ENCODE results near the gene CLEC4A. TPM values are rescaled to one million over a fixed set of nuclear protein-coding genes. Genes with fewer than 3 reads are reported as not detected.
"Not testable (repeated sequence)": the region's sequence is repeated elsewhere in the genome, so short reads cannot be mapped to it uniquely, and the experiment has no call there.

CLEC4A gene
- total and polyA plus RNA-seq, 2 of the 8 experiments (the other 6 are each of a cell fraction or from before 2014, with no cell fraction given) = 0.41 to 0.44 TPM

GRCh38 chr12:8172911-8173310 is 49.5 kb downstream of the CLEC4A start:
- CTCF ChIA-PET (ENCODE audit: partially characterized antibody); H3K23ac ChIP-seq (ENCODE audit: insufficient read length): not testable (repeated sequence)

More at GRCh38 chr12:8172911-8173310, 49.5 kb downstream of the CLEC4A start:
- H3K4me2 ChIP-seq (ENCODE audit: insufficient read depth in 1 of 2, low read depth in 2 of 2, low read length in 2 of 2); H3K4me1 ChIP-seq (replicated peaks in 1 of 4; ENCODE audit: control insufficient read depth in 3 of 4, insufficient read depth in 4 of 4, low read length in 3 of 4); H3K27ac ChIP-seq (ENCODE audit: low read depth, low read length); H3K79me2 ChIP-seq (ENCODE audit: control insufficient read depth in 1 of 2, insufficient read depth in 2 of 2, low read length in 2 of 2); H3K4me3 ChIP-seq (ENCODE audit: extremely low read depth in 1 of 4, insufficient read depth in 2 of 4, low read depth in 3 of 4, low read length in 4 of 4); H4K20me1 ChIP-seq (replicated peaks in 1 of 2; ENCODE audit: control insufficient read depth in 1 of 2, insufficient read depth in 2 of 2, low read length in 2 of 2); H3K27me3 ChIP-seq (replicated peaks in 1 of 4; ENCODE audit: control insufficient read depth in 3 of 4, extremely low read depth in 1 of 4, insufficient read depth in 3 of 4, low read length in 3 of 4); H2BK20ac ChIP-seq (ENCODE audit: low read length); H2AFZ ChIP-seq (ENCODE audit: low read length); H3K18ac ChIP-seq (ENCODE audit: extremely low read depth, low read length); H3K56ac ChIP-seq (replicated peaks; ENCODE audit: insufficient read length, low read depth, low read length); H2BK5ac ChIP-seq (ENCODE audit: low read depth, low read length); POLR2A ChIA-PET (ENCODE audit: partially characterized antibody); FAIRE-seq; H4K8ac ChIP-seq (ENCODE audit: extremely low read depth, insufficient read depth, low read length); H2AK5ac ChIP-seq (ENCODE audit: low read depth, low read length); H2BK120ac ChIP-seq (replicated peaks; ENCODE audit: low read depth, low read length); H4K5ac ChIP-seq (ENCODE audit: insufficient read length, low read depth, low read length); H3K9ac ChIP-seq (replicated peaks in 1 of 4; ENCODE audit: extremely low read depth in 1 of 4, low read depth in 3 of 4, low read length in 3 of 4); H4K91ac ChIP-seq (replicated peaks; ENCODE audit: insufficient read length, low read length); H3K36me3 ChIP-seq (ENCODE audit: control insufficient read depth in 2 of 4, insufficient read depth in 4 of 4, low read length in 3 of 4); H3K4ac ChIP-seq (replicated peaks; ENCODE audit: insufficient read length, low read depth, low read length); H3K14ac ChIP-seq (ENCODE audit: insufficient read length); H2BK15ac ChIP-seq (ENCODE audit: low read length); H3K23me2 ChIP-seq (ENCODE audit: low read depth, low read length); H2BK12ac ChIP-seq (ENCODE audit: low read depth, low read length); H3K9me3 ChIP-seq (ENCODE audit: insufficient read depth in 2 of 2, low read depth in 1 of 2, low read length in 1 of 2); DNase-seq (ENCODE audit: low read depth in 1 of 2, low spot score in 2 of 2); H3K79me1 ChIP-seq (ENCODE audit: low read depth, low read length): not testable (repeated sequence)
- 85% methylated on average over 2 of the region's 2 CpGs; no CpG with 5 or more reads in 1 of the 2 experiments for WGBS, 2 experiments (ENCODE audit: extremely low coverage in 1 of 2, insufficient coverage in 1 of 2, insufficient read length in 1 of 2, insufficient replicate concordance in 2 of 2, low coverage in 1 of 2, low lambda C conversion rate in 2 of 2, missing lambda C conversion rate in 1 of 2)
